GM13976 (cell line): ENCODE results near the gene BCAP31.

Source experiments
- DNase-seq: peaks from one replicate; pipeline ENCODE4 v3.0.0; 2012; ENCODE audit warnings: low spot score
- CTCF ChIP-seq: IDR thresholded peaks from 2 replicates; pipeline ENCODE4 v1.5.1; 2012; ENCODE audit warnings: borderline replicate concordance, mild to moderate bottlenecking; ENCODE audit not compliant: insufficient read depth; ENCODE audit errors: extremely low read depth, missing control alignments, control extremely low read depth
- in situ Hi-C: fragments of 300-500 bp; cut with MboI; formaldehyde crosslinking; loops from one replicate; pipeline ENCODE4 v1.12.0; 2022; ENCODE audit warnings: low sequenced_read_pairs, mixed read lengths, inconsistent platforms; ENCODE audit not compliant: unreplicated experiment

Gene BCAP31

DNA sequence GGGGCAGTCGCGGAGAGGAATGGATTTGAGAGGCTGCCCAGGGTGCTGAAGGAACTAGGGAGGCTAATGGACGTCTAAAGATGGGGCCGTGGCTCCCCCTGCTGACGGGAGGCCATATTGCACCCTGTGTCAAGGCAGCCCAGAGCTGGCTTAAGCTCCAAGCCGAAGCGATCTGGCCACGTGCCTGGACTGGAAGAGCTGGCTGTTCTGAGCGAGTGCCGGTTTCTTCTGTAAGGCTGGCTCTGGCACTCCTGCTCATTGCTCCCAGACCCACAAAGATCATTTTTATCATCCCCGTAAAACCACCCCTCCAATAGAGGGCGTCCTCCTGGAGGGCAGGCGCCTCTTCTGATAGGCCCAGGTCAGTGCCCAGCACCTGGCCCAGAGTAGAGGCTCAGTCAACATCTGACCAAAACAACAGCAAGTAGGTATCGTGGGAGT, 56.2 kb downstream of the BCAP31 start:
- in situ Hi-C loops, result loop anchor here (10.0 to 25.0 kb wide), 2 partner anchors 123 to 706 kb away; no protein-coding TSS in a partner anchor
- peak; percentile 82 for DNase-seq
- TF ChIP-seq CTCF, result peak; percentile 75

DNA sequence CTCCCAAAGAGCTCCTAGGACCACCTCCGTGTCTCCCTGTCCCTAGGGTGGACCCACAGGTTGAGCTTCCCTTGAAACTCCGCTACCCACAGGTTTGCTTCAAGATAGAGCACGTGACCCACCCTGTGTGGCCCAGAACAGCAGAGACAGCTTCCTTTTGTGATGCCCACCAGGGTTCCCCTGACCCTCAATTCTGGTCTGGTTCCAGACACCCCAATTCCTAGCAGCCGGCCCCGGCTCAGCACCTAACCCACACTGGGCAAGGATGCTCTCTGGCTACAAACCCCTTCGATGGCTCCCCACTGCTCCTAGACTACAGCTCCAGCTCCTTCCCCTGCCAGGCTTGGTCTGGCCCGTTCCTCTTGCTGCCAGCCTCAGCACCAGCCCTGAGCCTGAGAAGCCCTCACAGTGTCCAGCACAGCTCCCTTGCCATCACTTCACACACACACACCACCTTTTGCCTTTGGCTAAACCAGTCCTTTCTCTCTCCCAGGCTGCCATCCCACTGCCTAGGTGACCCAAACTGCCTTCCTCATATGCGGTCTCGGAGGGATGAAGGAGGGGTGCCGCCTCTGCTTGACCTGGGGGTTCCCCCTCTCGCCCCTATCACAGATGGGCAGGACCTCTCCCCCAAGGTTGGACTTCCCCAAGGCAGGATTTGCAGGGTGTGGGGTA, 56.8 kb downstream of the BCAP31 start:
- DNase-seq, result peak; percentile 12
- in situ Hi-C loops, result loop anchor here (10.0 to 25.0 kb wide), 2 partner anchors 123 to 705 kb away; no protein-coding TSS in a partner anchor

GRCh38 chrX:153665726-153666306, 58.4 kb downstream of the BCAP31 start:
- TF ChIP-seq CTCF, result no peak
- no peak for DNase-seq
- in situ Hi-C loops, result loop anchor here (10.0 to 25.0 kb wide), 2 partner anchors 121 to 704 kb away; no protein-coding TSS in a partner anchor

More for the DNA sequence above, 56.8 kb downstream of the BCAP31 start:
- TF ChIP-seq CTCF, result no peak

GRCh38 chrX:153662266-153662665, 61.9 kb downstream of the BCAP31 start:
- peak; percentile 23 for DNase-seq
- TF ChIP-seq CTCF, result peak; percentile 3
- in situ Hi-C loops, result loop anchor here (10.0 to 25.0 kb wide), 2 partner anchors 117 to 700 kb away; no protein-coding TSS in a partner anchor

GRCh38 chrX:153659268-153659667, 64.9 kb downstream of the BCAP31 start:
- TF ChIP-seq CTCF, result no peak
- DNase-seq, result no peak
- in situ Hi-C loops, result loop anchor here (25.0 kb wide), 1 partner anchor 697 kb away; no protein-coding TSS in a partner anchor

DNA sequence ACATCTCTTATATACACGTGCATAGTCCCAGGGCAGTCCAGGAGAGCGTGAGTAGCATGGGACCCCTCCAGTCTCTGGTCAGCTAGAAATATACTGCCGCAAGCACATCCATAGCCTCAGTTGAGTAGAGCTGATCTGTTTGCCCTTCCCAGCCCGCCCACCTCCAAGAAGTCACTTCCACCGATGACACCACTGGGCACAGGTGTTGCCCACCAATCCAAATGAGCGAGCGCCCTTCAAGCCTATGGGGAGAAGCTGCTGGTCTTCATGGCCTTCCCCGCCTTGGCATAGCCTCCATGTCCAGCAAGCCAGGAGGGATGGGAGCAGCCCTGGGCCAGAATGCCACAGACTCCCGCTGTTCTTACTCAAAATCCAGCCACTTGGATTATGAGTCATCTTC, 67.0 kb downstream of the BCAP31 start:
- in situ Hi-C loops, result loop anchor here (25.0 kb wide), 1 partner anchor 695 kb away; no protein-coding TSS in a partner anchor
- no peak for DNase-seq
- TF ChIP-seq CTCF, result no peak
